HepG2 (cell line): ENCODE measurements around the gene TRAPPC12. TPM values are rescaled to one million over a fixed set of nuclear protein-coding genes. Genes with fewer than 3 reads are reported as not detected.
"Not testable (repeated sequence)": the region's sequence is repeated elsewhere in the genome, so short reads cannot be mapped to it uniquely, and the experiment has no call there.

Experiments
- BORCS8-MEF2B ChIP-seq: sonication (generic); formaldehyde crosslinking; IDR thresholded peaks from 2 replicates; pipeline ENCODE4 v1.8.0; 2022; ENCODE audit warnings: mild to moderate bottlenecking, missing genetic modification reagents
- BRCA1 ChIP-seq: sonication (generic); formaldehyde crosslinking; IDR thresholded peaks from 2 replicates; pipeline ENCODE4 v1.4.0; 2020; ENCODE audit warnings: missing genetic modification reagents
- CBFB ChIP-seq: sonication (generic); formaldehyde crosslinking; IDR thresholded peaks from 2 replicates; pipeline ENCODE4 v1.4.0; 2020; ENCODE audit warnings: missing genetic modification reagents
- DR1 ChIP-seq: sonication (generic); formaldehyde crosslinking; IDR thresholded peaks from 2 replicates; pipeline ENCODE4 v1.8.0; 2021; ENCODE audit warnings: mild to moderate bottlenecking, missing genetic modification reagents, inconsistent platforms
- FOXA3 ChIP-seq: IDR thresholded peaks from 2 replicates; pipeline ENCODE4 v1.6.1; 2016; ENCODE audit warnings: missing genetic modification reagents, missing compliant biosample characterization
- GATAD2A ChIP-seq: IDR thresholded peaks from 2 replicates; pipeline ENCODE4 v1.6.1; 2016
- GZF1 ChIP-seq: sonication (generic); formaldehyde crosslinking; IDR thresholded peaks from 2 replicates; pipeline ENCODE4 v1.5.1; 2020; ENCODE audit warnings: mild to moderate bottlenecking, missing genetic modification reagents
- HDAC1 ChIP-seq: sonication (generic); formaldehyde crosslinking; IDR thresholded peaks from 2 replicates; pipeline ENCODE4 v1.5.1; 2020; ENCODE audit warnings: mild to moderate bottlenecking, missing genetic modification reagents
- HNRNPLL ChIP-seq: fragments of 200-400 bp; formaldehyde crosslinking; IDR thresholded peaks from 2 replicates; pipeline ENCODE4 v1.6.1; 2017; ENCODE audit warnings: mild to moderate bottlenecking, low read depth, low read length; ENCODE audit not compliant: poor library complexity, severe bottlenecking
- JARID2 ChIP-seq: sonication (generic); formaldehyde crosslinking; IDR thresholded peaks from 2 replicates; pipeline ENCODE4 v1.8.1; 2023; ENCODE audit warnings: missing genetic modification reagents, inconsistent platforms; ENCODE audit not compliant: insufficient replicate concordance
- KDM5B ChIP-seq: sonication (generic); formaldehyde crosslinking; IDR thresholded peaks from 2 replicates; pipeline ENCODE4 v1.4.0; 2020; ENCODE audit warnings: missing genetic modification reagents, mild to moderate bottlenecking, borderline replicate concordance
- PATZ1 ChIP-seq: sonication (generic); formaldehyde crosslinking; IDR thresholded peaks from 2 replicates; pipeline ENCODE4 v1.4.0; 2020; ENCODE audit warnings: missing genetic modification reagents
- SAP130 ChIP-seq: IDR thresholded peaks from 2 replicates; pipeline ENCODE4 v1.6.1; 2016; ENCODE audit warnings: low read depth
- SOX6 ChIP-seq, 2 experiments: fragments of 450-650 bp in 1 of 2; sonication (generic) in 1 of 2; formaldehyde crosslinking in 1 of 2; IDR thresholded peaks; 2 replicates each; pipeline versions ENCODE4 v1.4.0 to v1.6.1; 2017 to 2020; ENCODE audit warnings: antibody characterized with exemption in 1 of 2, mild to moderate bottlenecking in 1 of 2, missing genetic modification reagents in 1 of 2
- TCF12 ChIP-seq, 2 experiments: fragments of 450-650 bp in 1 of 2; sonication (generic) in 1 of 2; formaldehyde crosslinking in 1 of 2; IDR thresholded peaks; 2 replicates each; pipeline versions ENCODE4 v1.6.1 to v1.8.0; 2017 to 2022; ENCODE audit warnings: antibody characterized with exemption in 1 of 2, mild to moderate bottlenecking in 1 of 2, missing genetic modification reagents in 1 of 2, moderate library complexity in 1 of 2
- TFDP2 ChIP-seq: sonication (generic); formaldehyde crosslinking; IDR thresholded peaks from 2 replicates; pipeline ENCODE4 v1.4.0; 2020; ENCODE audit warnings: missing genetic modification reagents
- ZNF350 ChIP-seq: sonication (generic); formaldehyde crosslinking; IDR thresholded peaks from 2 replicates; pipeline ENCODE4 v1.4.0; 2020; ENCODE audit warnings: mild to moderate bottlenecking, low read depth, missing genetic modification reagents, borderline replicate concordance
- polyA plus RNA-seq, 8 experiments: library from polyadenylated mRNA; depleted of rRNA in 3 of 8; stranded (reverse) in 7 of 8; unstranded in 1 of 8; fragments of >200 nt; fragmentation: Illumina TruSeq in 4 of 8; extraction: Trizol in 4 of 8; gene quantifications; 2 replicates each; pipeline versions ENCODE4 v1.2.1 to v1.2.3, GENCODE V29; 2011 to 2016; ENCODE audit warnings: low read depth in 4 of 8, missing spikeins in 1 of 8, mixed read lengths in 1 of 8; ENCODE audit not compliant: insufficient read depth in 1 of 8
- total RNA-seq, 5 experiments: library from RNA; depleted of rRNA; stranded (reverse); fragments of >200 nt; fragmentation: Illumina TruSeq; extraction: Trizol; gene quantifications; 2 replicates each; pipeline ENCODE4 v1.2.3, GENCODE V29; 2016; ENCODE audit warnings: low read depth in 1 of 5
- TF ChIP-seq, protein P1 (sequence below): sonication (generic); formaldehyde crosslinking; IDR thresholded peaks from 2 replicates; pipeline ENCODE4 v1.4.0; 2020; ENCODE audit warnings: missing genetic modification reagents
- TF ChIP-seq, protein P2 (sequence below): sonication (generic); formaldehyde crosslinking; IDR thresholded peaks from 2 replicates; pipeline ENCODE4 v1.5.1; 2020; ENCODE audit warnings: mild to moderate bottlenecking, missing genetic modification reagents, moderate library complexity
- TF ChIP-seq, protein P3 (sequence below): IDR thresholded peaks from 2 replicates; pipeline ENCODE4 v1.6.1; 2016; ENCODE audit warnings: low read depth, borderline replicate concordance

The TRAPPC12 gene
- total and polyA plus RNA-seq, 2 of the 13 experiments (the other 11 are each of a cell fraction or from before 2014, with no cell fraction given) = 46.4 to 97.7 TPM

- TF ChIP-seq, protein P1, sequence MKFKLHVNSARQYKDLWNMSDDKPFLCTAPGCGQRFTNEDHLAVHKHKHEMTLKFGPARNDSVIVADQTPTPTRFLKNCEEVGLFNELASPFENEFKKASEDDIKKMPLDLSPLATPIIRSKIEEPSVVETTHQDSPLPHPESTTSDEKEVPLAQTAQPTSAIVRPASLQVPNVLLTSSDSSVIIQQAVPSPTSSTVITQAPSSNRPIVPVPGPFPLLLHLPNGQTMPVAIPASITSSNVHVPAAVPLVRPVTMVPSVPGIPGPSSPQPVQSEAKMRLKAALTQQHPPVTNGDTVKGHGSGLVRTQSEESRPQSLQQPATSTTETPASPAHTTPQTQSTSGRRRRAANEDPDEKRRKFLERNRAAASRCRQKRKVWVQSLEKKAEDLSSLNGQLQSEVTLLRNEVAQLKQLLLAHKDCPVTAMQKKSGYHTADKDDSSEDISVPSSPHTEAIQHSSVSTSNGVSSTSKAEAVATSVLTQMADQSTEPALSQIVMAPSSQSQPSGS (CRISPR knock-in tag) = 0 out of 2 replicates have a peak, but pooled peaks have one; percentile 38
- TF ChIP-seq GATAD2A (peak; percentile 75), KDM5B (peak; percentile 62; the same call in 1 of the 2 replicates), DR1 (0 out of 2 replicates have a peak, but pooled peaks have one; percentile 26), SOX6 (CRISPR knock-in tag; IDR thresholded peaks at IDR 0.05) (peak; percentile 67), HDAC1 (CRISPR knock-in tag) (peak; percentile 73), BORCS8-MEF2B (0 out of 2 replicates have a peak, but pooled peaks have one; percentile 74), HNRNPLL (peak; percentile 34), CBFB (CRISPR knock-in tag) (peak; percentile 50; the same call in 1 of the 2 replicates), ZNF350 (CRISPR knock-in tag) (peak; percentile 84; the same call in 1 of the 2 replicates), GZF1 (CRISPR knock-in tag) (0 out of 2 replicates have a peak, but pooled peaks have one; percentile 6), PATZ1 (CRISPR knock-in tag) (peak; percentile 66), JARID2 (CRISPR knock-in tag) (peak; percentile 76), SAP130 (CRISPR knock-in tag) (peak; percentile 75; the same call in 1 of the 2 replicates), TCF12 (CRISPR knock-in tag; IDR thresholded peaks at IDR 0.05) (0 out of 2 replicates have a peak, but pooled peaks have one; percentile 30), TFDP2 (CRISPR knock-in tag) (peak; percentile 67), BRCA1 (0 out of 2 replicates have a peak, but pooled peaks have one; percentile 30), FOXA3 (peak; percentile 94)
- TF ChIP-seq SOX6, TCF12 (IDR thresholded peaks at IDR 0.05): not testable (repeated sequence)
- TF ChIP-seq, protein P2, sequence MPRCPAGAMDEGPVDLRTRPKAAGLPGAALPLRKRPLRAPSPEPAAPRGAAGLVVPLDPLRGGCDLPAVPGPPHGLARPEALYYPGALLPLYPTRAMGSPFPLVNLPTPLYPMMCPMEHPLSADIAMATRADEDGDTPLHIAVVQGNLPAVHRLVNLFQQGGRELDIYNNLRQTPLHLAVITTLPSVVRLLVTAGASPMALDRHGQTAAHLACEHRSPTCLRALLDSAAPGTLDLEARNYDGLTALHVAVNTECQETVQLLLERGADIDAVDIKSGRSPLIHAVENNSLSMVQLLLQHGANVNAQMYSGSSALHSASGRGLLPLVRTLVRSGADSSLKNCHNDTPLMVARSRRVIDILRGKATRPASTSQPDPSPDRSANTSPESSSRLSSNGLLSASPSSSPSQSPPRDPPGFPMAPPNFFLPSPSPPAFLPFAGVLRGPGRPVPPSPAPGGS (CRISPR knock-in tag) = 0 out of 2 replicates have a peak, but pooled peaks have one; percentile 56
- TF ChIP-seq, protein P3, sequence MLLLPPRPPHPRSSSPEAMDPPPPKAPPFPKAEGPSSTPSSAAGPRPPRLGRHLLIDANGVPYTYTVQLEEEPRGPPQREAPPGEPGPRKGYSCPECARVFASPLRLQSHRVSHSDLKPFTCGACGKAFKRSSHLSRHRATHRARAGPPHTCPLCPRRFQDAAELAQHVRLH = peak; percentile 61; the same call in 1 of the 2 replicates
These were observed 9.9 kb upstream of the TRAPPC12 start (continued) for GRCh38 chr2:3369340-3370181.
